Neural cell (in vitro differentiated cells): ENCODE results near the gene PTPRA.

Experiments used
- CTCF ChIP-seq: fragments of 450-650 bp; IDR thresholded peaks from 2 replicates; pipeline ENCODE4 v1.5.1; 2014; ENCODE audit warnings: antibody characterized with exemption, mild to moderate bottlenecking, moderate library complexity; ENCODE audit not compliant: poor library complexity, severe bottlenecking
- EP300 ChIP-seq: fragments of 450-650 bp; conservative IDR thresholded peaks from 2 replicates; pipeline ENCODE4 v1.6.1; 2014; ENCODE audit warnings: antibody characterized with exemption, mild to moderate bottlenecking, moderate library complexity; ENCODE audit not compliant: poor library complexity, severe bottlenecking
- EZH2 ChIP-seq: fragments of 200-600, 300-800 bp; shearing (Covaris generic), sonication (generic); IDR thresholded peaks from 2 replicates; pipeline ENCODE4 v1.6.1; 2014; ENCODE audit warnings: antibody characterized with exemption, low read length, borderline replicate concordance, mild to moderate bottlenecking; ENCODE audit not compliant: insufficient read depth, poor library complexity, severe bottlenecking
- MXI1 ChIP-seq: fragments of 450-650 bp; conservative IDR thresholded peaks from 2 replicates; pipeline ENCODE4 v1.6.1; 2014; ENCODE audit warnings: antibody characterized with exemption, mild to moderate bottlenecking; ENCODE audit not compliant: poor library complexity, severe bottlenecking
- POLR2AphosphoS5 ChIP-seq: IDR thresholded peaks from 2 replicates; pipeline ENCODE4 v1.6.1; 2012
- RAD21 ChIP-seq: fragments of 450-650 bp; conservative IDR thresholded peaks from 2 replicates; pipeline ENCODE4 v1.6.1; 2014; ENCODE audit warnings: antibody characterized with exemption, mild to moderate bottlenecking, moderate library complexity
- TF ChIP-seq, protein P1 (sequence below): IDR thresholded peaks from 2 replicates; pipeline ENCODE4 v1.6.1; 2012; ENCODE audit warnings: borderline replicate concordance

- no peak for TF ChIP-seq CTCF
- no peak for TF ChIP-seq RAD21
- no peak for TF ChIP-seq EP300
- TF ChIP-seq POLR2AphosphoS5, result no peak
- TF ChIP-seq, protein P1, sequence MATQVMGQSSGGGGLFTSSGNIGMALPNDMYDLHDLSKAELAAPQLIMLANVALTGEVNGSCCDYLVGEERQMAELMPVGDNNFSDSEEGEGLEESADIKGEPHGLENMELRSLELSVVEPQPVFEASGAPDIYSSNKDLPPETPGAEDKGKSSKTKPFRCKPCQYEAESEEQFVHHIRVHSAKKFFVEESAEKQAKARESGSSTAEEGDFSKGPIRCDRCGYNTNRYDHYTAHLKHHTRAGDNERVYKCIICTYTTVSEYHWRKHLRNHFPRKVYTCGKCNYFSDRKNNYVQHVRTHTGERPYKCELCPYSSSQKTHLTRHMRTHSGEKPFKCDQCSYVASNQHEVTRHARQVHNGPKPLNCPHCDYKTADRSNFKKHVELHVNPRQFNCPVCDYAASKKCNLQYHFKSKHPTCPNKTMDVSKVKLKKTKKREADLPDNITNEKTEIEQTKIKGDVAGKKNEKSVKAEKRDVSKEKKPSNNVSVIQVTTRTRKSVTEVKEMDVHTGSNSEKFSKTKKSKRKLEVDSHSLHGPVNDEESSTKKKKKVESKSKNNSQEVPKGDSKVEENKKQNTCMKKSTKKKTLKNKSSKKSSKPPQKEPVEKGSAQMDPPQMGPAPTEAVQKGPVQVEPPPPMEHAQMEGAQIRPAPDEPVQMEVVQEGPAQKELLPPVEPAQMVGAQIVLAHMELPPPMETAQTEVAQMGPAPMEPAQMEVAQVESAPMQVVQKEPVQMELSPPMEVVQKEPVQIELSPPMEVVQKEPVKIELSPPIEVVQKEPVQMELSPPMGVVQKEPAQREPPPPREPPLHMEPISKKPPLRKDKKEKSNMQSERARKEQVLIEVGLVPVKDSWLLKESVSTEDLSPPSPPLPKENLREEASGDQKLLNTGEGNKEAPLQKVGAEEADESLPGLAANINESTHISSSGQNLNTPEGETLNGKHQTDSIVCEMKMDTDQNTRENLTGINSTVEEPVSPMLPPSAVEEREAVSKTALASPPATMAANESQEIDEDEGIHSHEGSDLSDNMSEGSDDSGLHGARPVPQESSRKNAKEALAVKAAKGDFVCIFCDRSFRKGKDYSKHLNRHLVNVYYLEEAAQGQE, result no peak
- no peak for TF ChIP-seq EZH2
- TF ChIP-seq MXI1, result no peak
Measured at GRCh38 chr20:2847802-2848201, 25.5 kb upstream of the PTPRA start.
